Measurements from ENCODE around the gene NFKB2.
A peak's percentile ranks its signal among the peaks of the same experiment; 100 is the strongest.

Gene NFKB2

DNA sequence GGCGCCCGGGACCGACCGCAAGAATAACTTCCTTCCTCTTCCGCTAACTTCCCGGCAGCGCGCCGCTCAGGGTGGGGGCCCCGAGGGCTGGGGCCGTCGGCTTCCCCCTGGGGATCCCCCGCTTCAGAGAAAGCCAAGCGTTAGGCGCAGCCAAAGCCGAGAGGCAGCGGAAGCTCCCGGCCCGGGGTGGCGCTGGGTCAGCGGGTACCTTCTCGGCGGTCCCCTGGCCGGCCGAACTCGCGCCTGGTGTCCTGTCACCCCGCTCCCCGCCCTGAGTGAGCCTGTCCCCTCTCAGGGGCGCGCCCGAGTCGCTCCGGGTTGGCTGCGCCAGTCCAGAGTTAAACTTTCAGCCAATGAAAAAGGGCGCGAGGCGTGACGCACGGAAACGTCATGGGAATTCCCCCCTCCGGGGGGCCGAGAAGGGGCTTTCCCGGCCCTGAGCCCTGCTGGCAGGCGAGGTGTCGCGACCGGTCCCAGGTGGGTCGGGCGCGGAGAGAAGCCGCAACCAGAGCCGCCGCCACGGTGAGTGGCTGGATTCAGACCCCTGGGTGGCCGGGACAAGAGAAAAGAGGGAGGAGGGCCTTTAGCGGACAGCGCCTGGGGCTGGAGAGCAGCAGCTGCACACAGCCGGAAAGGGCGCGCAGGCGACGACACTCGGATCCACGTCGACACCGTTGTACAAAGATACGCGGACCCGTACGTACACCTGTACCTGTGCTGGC lies 1.3 kb upstream of the NFKB2 start (continued):
- TF ChIP-seq, protein P1, sequence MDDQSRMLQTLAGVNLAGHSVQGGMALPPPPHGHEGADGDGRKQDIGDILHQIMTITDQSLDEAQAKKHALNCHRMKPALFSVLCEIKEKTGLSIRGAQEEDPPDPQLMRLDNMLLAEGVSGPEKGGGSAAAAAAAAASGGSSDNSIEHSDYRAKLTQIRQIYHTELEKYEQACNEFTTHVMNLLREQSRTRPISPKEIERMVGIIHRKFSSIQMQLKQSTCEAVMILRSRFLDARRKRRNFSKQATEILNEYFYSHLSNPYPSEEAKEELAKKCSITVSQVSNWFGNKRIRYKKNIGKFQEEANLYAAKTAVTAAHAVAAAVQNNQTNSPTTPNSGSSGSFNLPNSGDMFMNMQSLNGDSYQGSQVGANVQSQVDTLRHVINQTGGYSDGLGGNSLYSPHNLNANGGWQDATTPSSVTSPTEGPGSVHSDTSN (CRISPR knock-in tag; IDR thresholded peaks at IDR 0.05): no peak
- TF ChIP-seq ZNF626 (tag by site-specific recombination; IDR thresholded peaks at IDR 0.05): no peak
- no peak for TF ChIP-seq YY2 (tag by site-specific recombination; IDR thresholded peaks at IDR 0.05)
- no peak for TF ChIP-seq ZNF211 (tag by site-specific recombination; IDR thresholded peaks at IDR 0.05; ENCODE audit: low read depth)
- TF ChIP-seq, protein P2, sequence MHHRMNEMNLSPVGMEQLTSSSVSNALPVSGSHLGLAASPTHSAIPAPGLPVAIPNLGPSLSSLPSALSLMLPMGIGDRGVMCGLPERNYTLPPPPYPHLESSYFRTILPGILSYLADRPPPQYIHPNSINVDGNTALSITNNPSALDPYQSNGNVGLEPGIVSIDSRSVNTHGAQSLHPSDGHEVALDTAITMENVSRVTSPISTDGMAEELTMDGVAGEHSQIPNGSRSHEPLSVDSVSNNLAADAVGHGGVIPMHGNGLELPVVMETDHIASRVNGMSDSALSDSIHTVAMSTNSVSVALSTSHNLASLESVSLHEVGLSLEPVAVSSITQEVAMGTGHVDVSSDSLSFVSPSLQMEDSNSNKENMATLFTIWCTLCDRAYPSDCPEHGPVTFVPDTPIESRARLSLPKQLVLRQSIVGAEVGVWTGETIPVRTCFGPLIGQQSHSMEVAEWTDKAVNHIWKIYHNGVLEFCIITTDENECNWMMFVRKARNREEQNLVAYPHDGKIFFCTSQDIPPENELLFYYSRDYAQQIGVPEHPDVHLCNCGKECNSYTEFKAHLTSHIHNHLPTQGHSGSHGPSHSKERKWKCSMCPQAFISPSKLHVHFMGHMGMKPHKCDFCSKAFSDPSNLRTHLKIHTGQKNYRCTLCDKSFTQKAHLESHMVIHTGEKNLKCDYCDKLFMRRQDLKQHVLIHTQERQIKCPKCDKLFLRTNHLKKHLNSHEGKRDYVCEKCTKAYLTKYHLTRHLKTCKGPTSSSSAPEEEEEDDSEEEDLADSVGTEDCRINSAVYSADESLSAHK (tag by site-specific recombination; IDR thresholded peaks at IDR 0.05): peak; percentile 7; the same call in 1 of the 2 replicates
- TF ChIP-seq, protein P3, sequence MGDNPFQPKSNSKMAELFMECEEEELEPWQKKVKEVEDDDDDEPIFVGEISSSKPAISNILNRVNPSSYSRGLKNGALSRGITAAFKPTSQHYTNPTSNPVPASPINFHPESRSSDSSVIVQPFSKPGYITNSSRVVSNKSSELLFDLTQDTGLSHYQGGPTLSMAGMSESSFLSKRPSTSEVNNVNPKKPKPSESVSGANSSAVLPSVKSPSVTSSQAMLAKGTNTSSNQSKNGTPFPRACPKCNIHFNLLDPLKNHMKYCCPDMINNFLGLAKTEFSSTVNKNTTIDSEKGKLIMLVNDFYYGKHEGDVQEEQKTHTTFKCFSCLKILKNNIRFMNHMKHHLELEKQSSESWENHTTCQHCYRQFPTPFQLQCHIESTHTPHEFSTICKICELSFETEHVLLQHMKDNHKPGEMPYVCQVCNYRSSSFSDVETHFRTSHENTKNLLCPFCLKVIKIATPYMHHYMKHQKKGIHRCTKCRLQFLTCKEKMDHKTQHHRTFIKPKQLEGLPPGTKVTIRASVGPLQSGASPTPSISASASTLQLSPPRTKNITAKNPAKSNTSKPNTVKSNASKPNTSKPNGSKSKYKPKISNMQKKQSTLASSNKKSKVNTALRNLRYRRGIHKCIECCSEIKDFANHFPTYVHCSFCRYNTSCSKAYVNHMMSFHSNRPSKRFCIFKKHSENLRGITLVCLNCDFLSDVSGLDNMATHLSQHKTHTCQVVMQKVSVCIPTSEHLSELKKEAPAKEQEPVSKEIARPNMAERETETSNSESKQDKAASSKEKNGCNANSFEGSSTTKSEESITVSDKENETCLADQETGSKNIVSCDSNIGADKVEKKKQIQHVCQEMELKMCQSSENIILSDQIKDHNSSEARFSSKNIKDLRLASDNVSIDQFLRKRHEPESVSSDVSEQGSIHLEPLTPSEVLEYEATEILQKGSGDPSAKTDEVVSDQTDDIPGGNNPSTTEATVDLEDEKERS (tag by site-specific recombination; IDR thresholded peaks at IDR 0.05): no peak
- no peak for TF ChIP-seq ZNF350 (tag by site-specific recombination; IDR thresholded peaks at IDR 0.05)
- TF ChIP-seq, protein P4, sequence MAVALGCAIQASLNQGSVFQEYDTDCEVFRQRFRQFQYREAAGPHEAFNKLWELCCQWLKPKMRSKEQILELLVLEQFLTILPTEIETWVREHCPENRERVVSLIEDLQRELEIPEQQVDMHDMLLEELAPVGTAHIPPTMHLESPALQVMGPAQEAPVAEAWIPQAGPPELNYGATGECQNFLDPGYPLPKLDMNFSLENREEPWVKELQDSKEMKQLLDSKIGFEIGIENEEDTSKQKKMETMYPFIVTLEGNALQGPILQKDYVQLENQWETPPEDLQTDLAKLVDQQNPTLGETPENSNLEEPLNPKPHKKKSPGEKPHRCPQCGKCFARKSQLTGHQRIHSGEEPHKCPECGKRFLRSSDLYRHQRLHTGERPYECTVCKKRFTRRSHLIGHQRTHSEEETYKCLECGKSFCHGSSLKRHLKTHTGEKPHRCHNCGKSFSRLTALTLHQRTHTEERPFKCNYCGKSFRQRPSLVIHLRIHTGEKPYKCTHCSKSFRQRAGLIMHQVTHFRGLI (tag by site-specific recombination; IDR thresholded peaks at IDR 0.05): no peak; the same call in 1 of the 2 replicates
- TF ChIP-seq GLI2 (tag by site-specific recombination; IDR thresholded peaks at IDR 0.05; ENCODE audit: borderline replicate concordance, low read depth): no peak
- peak; percentile 89 for TF ChIP-seq ZBTB20 (tag by site-specific recombination; IDR thresholded peaks at IDR 0.05)
- TF ChIP-seq, protein P5, sequence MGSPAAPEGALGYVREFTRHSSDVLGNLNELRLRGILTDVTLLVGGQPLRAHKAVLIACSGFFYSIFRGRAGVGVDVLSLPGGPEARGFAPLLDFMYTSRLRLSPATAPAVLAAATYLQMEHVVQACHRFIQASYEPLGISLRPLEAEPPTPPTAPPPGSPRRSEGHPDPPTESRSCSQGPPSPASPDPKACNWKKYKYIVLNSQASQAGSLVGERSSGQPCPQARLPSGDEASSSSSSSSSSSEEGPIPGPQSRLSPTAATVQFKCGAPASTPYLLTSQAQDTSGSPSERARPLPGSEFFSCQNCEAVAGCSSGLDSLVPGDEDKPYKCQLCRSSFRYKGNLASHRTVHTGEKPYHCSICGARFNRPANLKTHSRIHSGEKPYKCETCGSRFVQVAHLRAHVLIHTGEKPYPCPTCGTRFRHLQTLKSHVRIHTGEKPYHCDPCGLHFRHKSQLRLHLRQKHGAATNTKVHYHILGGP (tag by site-specific recombination; IDR thresholded peaks at IDR 0.05): no peak
- TF ChIP-seq, protein P6, sequence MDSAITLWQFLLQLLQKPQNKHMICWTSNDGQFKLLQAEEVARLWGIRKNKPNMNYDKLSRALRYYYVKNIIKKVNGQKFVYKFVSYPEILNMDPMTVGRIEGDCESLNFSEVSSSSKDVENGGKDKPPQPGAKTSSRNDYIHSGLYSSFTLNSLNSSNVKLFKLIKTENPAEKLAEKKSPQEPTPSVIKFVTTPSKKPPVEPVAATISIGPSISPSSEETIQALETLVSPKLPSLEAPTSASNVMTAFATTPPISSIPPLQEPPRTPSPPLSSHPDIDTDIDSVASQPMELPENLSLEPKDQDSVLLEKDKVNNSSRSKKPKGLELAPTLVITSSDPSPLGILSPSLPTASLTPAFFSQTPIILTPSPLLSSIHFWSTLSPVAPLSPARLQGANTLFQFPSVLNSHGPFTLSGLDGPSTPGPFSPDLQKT (IDR thresholded peaks at IDR 0.05; ENCODE audit: borderline replicate concordance, low read depth, low read length): no peak
- peak; percentile 67 for TF ChIP-seq ZSCAN30 (tag by site-specific recombination; IDR thresholded peaks at IDR 0.05)
- TF ChIP-seq ZNF558 (tag by site-specific recombination; IDR thresholded peaks at IDR 0.05): no peak
- peak; percentile 8; the same call in 1 of the 2 replicates for TF ChIP-seq ZNF610 (tag by site-specific recombination; IDR thresholded peaks at IDR 0.05; ENCODE audit: borderline replicate concordance)
- no peak for TF ChIP-seq ZNF16 (tag by site-specific recombination; IDR thresholded peaks at IDR 0.05; ENCODE audit: low read depth)
- TF ChIP-seq TCF7L2 (IDR thresholded peaks at IDR 0.05; ENCODE audit: borderline replicate concordance, low read depth, low read length): no peak
- TF ChIP-seq ZBTB17 (tag by site-specific recombination; IDR thresholded peaks at IDR 0.05): peak; percentile 83
- no peak for TF ChIP-seq ZNF138 (tag by site-specific recombination; IDR thresholded peaks at IDR 0.05; ENCODE audit: borderline replicate concordance)
- TF ChIP-seq, protein P7, sequence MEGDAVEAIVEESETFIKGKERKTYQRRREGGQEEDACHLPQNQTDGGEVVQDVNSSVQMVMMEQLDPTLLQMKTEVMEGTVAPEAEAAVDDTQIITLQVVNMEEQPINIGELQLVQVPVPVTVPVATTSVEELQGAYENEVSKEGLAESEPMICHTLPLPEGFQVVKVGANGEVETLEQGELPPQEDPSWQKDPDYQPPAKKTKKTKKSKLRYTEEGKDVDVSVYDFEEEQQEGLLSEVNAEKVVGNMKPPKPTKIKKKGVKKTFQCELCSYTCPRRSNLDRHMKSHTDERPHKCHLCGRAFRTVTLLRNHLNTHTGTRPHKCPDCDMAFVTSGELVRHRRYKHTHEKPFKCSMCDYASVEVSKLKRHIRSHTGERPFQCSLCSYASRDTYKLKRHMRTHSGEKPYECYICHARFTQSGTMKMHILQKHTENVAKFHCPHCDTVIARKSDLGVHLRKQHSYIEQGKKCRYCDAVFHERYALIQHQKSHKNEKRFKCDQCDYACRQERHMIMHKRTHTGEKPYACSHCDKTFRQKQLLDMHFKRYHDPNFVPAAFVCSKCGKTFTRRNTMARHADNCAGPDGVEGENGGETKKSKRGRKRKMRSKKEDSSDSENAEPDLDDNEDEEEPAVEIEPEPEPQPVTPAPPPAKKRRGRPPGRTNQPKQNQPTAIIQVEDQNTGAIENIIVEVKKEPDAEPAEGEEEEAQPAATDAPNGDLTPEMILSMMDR (tag by site-specific recombination; IDR thresholded peaks at IDR 0.05): peak; percentile 94
- TF ChIP-seq, protein P8, sequence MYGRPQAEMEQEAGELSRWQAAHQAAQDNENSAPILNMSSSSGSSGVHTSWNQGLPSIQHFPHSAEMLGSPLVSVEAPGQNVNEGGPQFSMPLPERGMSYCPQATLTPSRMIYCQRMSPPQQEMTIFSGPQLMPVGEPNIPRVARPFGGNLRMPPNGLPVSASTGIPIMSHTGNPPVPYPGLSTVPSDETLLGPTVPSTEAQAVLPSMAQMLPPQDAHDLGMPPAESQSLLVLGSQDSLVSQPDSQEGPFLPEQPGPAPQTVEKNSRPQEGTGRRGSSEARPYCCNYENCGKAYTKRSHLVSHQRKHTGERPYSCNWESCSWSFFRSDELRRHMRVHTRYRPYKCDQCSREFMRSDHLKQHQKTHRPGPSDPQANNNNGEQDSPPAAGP (tag by site-specific recombination; IDR thresholded peaks at IDR 0.05): peak; percentile 55
- no peak for TF ChIP-seq PRDM1 (tag by site-specific recombination; IDR thresholded peaks at IDR 0.05)
